Mesendoderm (in vitro differentiated cells): ENCODE measurements around the gene DISC1.

ENCODE experiments used
- DNase-seq: peaks from one replicate; pipeline ENCODE4 v3.0.0; 2013
- H2AK5ac ChIP-seq: 2 replicates; pipeline ENCODE4 v1.6.1; 2013; ENCODE audit warnings: low read length, inconsistent platforms
- H2BK120ac ChIP-seq: 2 replicates; pipeline ENCODE4 v1.6.1; 2013; ENCODE audit warnings: low read depth, mild to moderate bottlenecking, low read length, moderate library complexity, mixed read lengths
- H2BK15ac ChIP-seq: replicated peaks from 2 replicates; pipeline ENCODE4 v1.6.1; 2013; ENCODE audit warnings: low read depth, mild to moderate bottlenecking, moderate library complexity
- H2BK5ac ChIP-seq: 2 replicates; pipeline ENCODE4 v1.6.1; 2013; ENCODE audit warnings: low read length, inconsistent platforms
- H3K18ac ChIP-seq: 2 replicates; pipeline ENCODE4 v1.6.1; 2013; ENCODE audit warnings: mild to moderate bottlenecking, low read length, mixed read lengths
- H3K23ac ChIP-seq: one replicate; pipeline ENCODE4 v1.6.1; 2013; ENCODE audit warnings: low read length
- H3K27ac ChIP-seq: 2 replicates; pipeline ENCODE4 v1.5.1; 2013; ENCODE audit warnings: low read depth, mild to moderate bottlenecking, inconsistent platforms, low read length, moderate library complexity
- H3K27me3 ChIP-seq: 2 replicates; pipeline ENCODE4 v1.6.1; 2013; ENCODE audit warnings: low read length, control low read depth, mild to moderate bottlenecking, inconsistent platforms; ENCODE audit not compliant: insufficient read depth, poor library complexity
- H3K36me3 ChIP-seq: 2 replicates; pipeline ENCODE4 v1.6.1; 2013; ENCODE audit warnings: low read length, inconsistent platforms; ENCODE audit not compliant: control insufficient read depth, insufficient read depth
- H3K4ac ChIP-seq: one replicate; pipeline ENCODE4 v1.6.1; 2013; ENCODE audit warnings: low read depth, mild to moderate bottlenecking, low read length, moderate library complexity
- H3K4me1 ChIP-seq: 2 replicates; pipeline ENCODE4 v1.6.1; 2013; ENCODE audit warnings: low read depth, low read length, inconsistent platforms; ENCODE audit not compliant: control insufficient read depth
- H3K4me2 ChIP-seq: 2 replicates; pipeline ENCODE4 v1.6.1; 2013; ENCODE audit warnings: low read length
- H3K4me3 ChIP-seq: 2 replicates; pipeline ENCODE4 v1.5.1; 2013; ENCODE audit warnings: mild to moderate bottlenecking, low read length
- H3K56ac ChIP-seq: one replicate; pipeline ENCODE4 v1.6.1; 2013; ENCODE audit warnings: low read length
- H3K79me1 ChIP-seq: 2 replicates; pipeline ENCODE4 v1.6.1; 2013; ENCODE audit warnings: low read length, inconsistent platforms
- H3K79me2 ChIP-seq: 2 replicates; pipeline ENCODE4 v1.6.1; 2013; ENCODE audit warnings: mild to moderate bottlenecking, low read length; ENCODE audit not compliant: control insufficient read depth, insufficient read depth
- H3K9ac ChIP-seq: 2 replicates; pipeline ENCODE4 v1.6.1; 2013; ENCODE audit warnings: low read length, inconsistent platforms
- H4K5ac ChIP-seq: one replicate; pipeline ENCODE4 v1.6.1; 2013; ENCODE audit warnings: low read length
- H4K8ac ChIP-seq: one replicate; pipeline ENCODE4 v1.6.1; 2013; ENCODE audit warnings: low read depth, mild to moderate bottlenecking, control low read depth, low read length, moderate library complexity
- WGBS: extraction: QIAGEN DNeasy Blood & Tissue Kit; methylation state at CpG from one replicate; pipeline ENCODE4 v1.1.7; 2013; ENCODE audit warnings: low lambda C conversion rate, missing lambda C conversion rate; ENCODE audit not compliant: insufficient coverage; ENCODE audit errors: extremely low coverage; 5-methylcytosine and 5-hydroxymethylcytosine counted together

The DISC1 gene

GRCh38 chr1:231998791-231999190 lies 372.2 kb downstream of the DISC1 start:
- Histone ChIP-seq H4K5ac (no peak overlapping the region), H3K9ac (no peak overlapping the region), H3K79me1 (no peaks in the 10 kb centered on the region), H3K4me2 (no peak overlapping the region), H3K27me3 (no peaks in the 10 kb centered on the region), H2AK5ac (no peak overlapping the region), H3K56ac (no peak overlapping the region), H3K36me3 (no peaks in the 10 kb centered on the region), H3K23ac (no peak overlapping the region), H3K4me3 (no peak overlapping the region), H2BK120ac (no peak overlapping the region), H3K27ac (no peak overlapping the region), H2BK5ac (no peak overlapping the region), H3K4me1 (no peaks in the 10 kb centered on the region), H3K79me2 (no peaks in the 10 kb centered on the region), H2BK15ac (no peak overlapping the region), H4K8ac (no peak overlapping the region), H3K4ac (no peak overlapping the region), H3K18ac (no peak overlapping the region)
- DNase-seq = no peak
- no CpG with 5 or more reads among the region's 2 CpGs for WGBS

- Histone ChIP-seq H2BK5ac (no peak overlapping the region), H3K36me3 (no peaks in the 10 kb centered on the region)
- no CpG with 5 or more reads among the region's 1 CpG for WGBS
Measured at GRCh38 chr1:232005300-232005699, 378.7 kb downstream of the DISC1 start.

DNA sequence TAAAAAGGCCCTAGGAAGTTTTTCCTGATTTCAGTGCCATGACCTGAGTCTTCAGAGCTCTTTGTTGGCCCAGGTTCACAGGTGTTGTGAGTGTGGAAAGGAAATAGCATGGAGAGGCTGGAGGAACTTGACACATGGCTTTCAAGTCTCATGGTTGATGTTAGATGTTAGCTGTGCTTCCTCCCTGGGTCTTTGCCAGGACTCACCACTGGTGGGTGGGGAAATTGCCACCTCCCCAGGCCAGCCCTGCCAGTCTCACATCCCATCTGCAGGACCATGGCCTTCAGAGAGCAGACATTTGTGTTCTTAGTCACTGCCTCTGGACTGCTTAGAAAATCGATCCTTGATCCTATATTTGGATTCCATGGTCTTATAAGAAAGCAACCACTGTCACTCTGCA lies 383.2 kb downstream of the DISC1 start:
- no peaks in the 10 kb centered on the region for H3K79me2 ChIP-seq
- H2BK15ac ChIP-seq = no peak overlapping the region
- H3K79me1 ChIP-seq = no peaks in the 10 kb centered on the region
- H4K5ac ChIP-seq = no peak overlapping the region
- no peak overlapping the region for H3K9ac ChIP-seq
- H2BK120ac ChIP-seq = no peak overlapping the region
- H3K4me1 ChIP-seq = peaks cover 13% of the 10 kb centered on the region
- no peak overlapping the region for H2AK5ac ChIP-seq
- H2BK5ac ChIP-seq = no peak overlapping the region
- no peak overlapping the region for H3K18ac ChIP-seq
- no CpG with 5 or more reads among the region's 1 CpG for WGBS
- DNase-seq = no peak
- H3K56ac ChIP-seq = no peak overlapping the region
- H3K27ac ChIP-seq = no peak overlapping the region
- no peaks in the 10 kb centered on the region for H3K27me3 ChIP-seq
- no peaks in the 10 kb centered on the region for H3K36me3 ChIP-seq
- H4K8ac ChIP-seq = no peak overlapping the region
- no peak overlapping the region for H3K4ac ChIP-seq
- no peak overlapping the region for H3K4me3 ChIP-seq
- H3K23ac ChIP-seq = no peak overlapping the region
- no peak overlapping the region for H3K4me2 ChIP-seq

More at GRCh38 chr1:232005300-232005699, 378.7 kb downstream of the DISC1 start:
- no peak overlapping the region for H3K9ac ChIP-seq
- H3K4me2 ChIP-seq = no peak overlapping the region
- no peak overlapping the region for H4K8ac ChIP-seq
- no peak overlapping the region for H3K4me3 ChIP-seq
- H3K56ac ChIP-seq = no peak overlapping the region
- H3K4me1 ChIP-seq = no peaks in the 10 kb centered on the region
- H2BK15ac ChIP-seq = no peak overlapping the region
- no peaks in the 10 kb centered on the region for H3K79me2 ChIP-seq
- H3K18ac ChIP-seq = no peak overlapping the region
- no peak overlapping the region for H4K5ac ChIP-seq
- H2BK120ac ChIP-seq = no peak overlapping the region
- H3K27ac ChIP-seq = no peak overlapping the region
- H3K27me3 ChIP-seq = no peaks in the 10 kb centered on the region
- no peak overlapping the region for H3K23ac ChIP-seq
- DNase-seq = no peak
- H2AK5ac ChIP-seq = no peak overlapping the region
- H3K79me1 ChIP-seq = no peaks in the 10 kb centered on the region
- no peak overlapping the region for H3K4ac ChIP-seq

GRCh38 chr1:232011961-232012360 lies 385.4 kb downstream of the DISC1 start:
- no peaks in the 10 kb centered on the region for H3K36me3 ChIP-seq
- H2BK120ac ChIP-seq = no peak overlapping the region
- H3K9ac ChIP-seq = no peak overlapping the region
- DNase-seq = peak; percentile 30
- H3K4me2 ChIP-seq = no peak overlapping the region
- no peak overlapping the region for H3K27ac ChIP-seq
- peaks cover 21% of the 10 kb centered on the region for H3K4me1 ChIP-seq
- H3K79me1 ChIP-seq = no peaks in the 10 kb centered on the region
- H3K27me3 ChIP-seq = no peaks in the 10 kb centered on the region
- no peak overlapping the region for H4K8ac ChIP-seq
- H3K23ac ChIP-seq = no peak overlapping the region
- H3K18ac ChIP-seq = no peak overlapping the region
- no peak overlapping the region for H3K56ac ChIP-seq
- no peak overlapping the region for H2BK15ac ChIP-seq
- H4K5ac ChIP-seq = no peak overlapping the region
- no peak overlapping the region for H2AK5ac ChIP-seq
- H3K4me3 ChIP-seq = no peak overlapping the region
- no peak overlapping the region for H3K4ac ChIP-seq
- no CpG with 5 or more reads among the region's 6 CpGs for WGBS
- no peaks in the 10 kb centered on the region for H3K79me2 ChIP-seq
- no peak overlapping the region for H2BK5ac ChIP-seq

- H3K79me2 ChIP-seq = no peaks in the 10 kb centered on the region
- no peaks in the 10 kb centered on the region for H3K79me1 ChIP-seq
- H3K23ac ChIP-seq = no peak overlapping the region
- peak overlapping the region; percentile 43 for H3K4ac ChIP-seq
- H3K27ac ChIP-seq = no peak overlapping the region
- H3K56ac ChIP-seq = no peak overlapping the region
- H2AK5ac ChIP-seq = no peak overlapping the region
- no peaks in the 10 kb centered on the region for H3K36me3 ChIP-seq
- no peaks in the 10 kb centered on the region for H3K27me3 ChIP-seq
- no peak overlapping the region for H4K5ac ChIP-seq
- H3K4me1 ChIP-seq = peaks cover 21% of the 10 kb centered on the region
- H2BK120ac ChIP-seq = no peak overlapping the region
- no peak overlapping the region for H3K4me2 ChIP-seq
- H2BK5ac ChIP-seq = no peak overlapping the region
- H3K18ac ChIP-seq = peak overlapping the region; percentile 53
- DNase-seq = no peak
- no peak overlapping the region for H4K8ac ChIP-seq
- H2BK15ac ChIP-seq = no peak overlapping the region
- no peak overlapping the region for H3K9ac ChIP-seq
- no CpG with 5 or more reads among the region's 10 CpGs for WGBS
- H3K4me3 ChIP-seq = no peak overlapping the region
Measured at GRCh38 chr1:232012773-232013386, 386.3 kb downstream of the DISC1 start.

- no peak overlapping the region for H3K4me2 ChIP-seq
- H3K23ac ChIP-seq = no peak overlapping the region
- no peak overlapping the region for H4K5ac ChIP-seq
- peaks cover 21% of the 10 kb centered on the region for H3K4me1 ChIP-seq
- no peaks in the 10 kb centered on the region for H3K36me3 ChIP-seq
- H4K8ac ChIP-seq = no peak overlapping the region
- H2BK5ac ChIP-seq = no peak overlapping the region
- H2BK15ac ChIP-seq = no peak overlapping the region
- H3K9ac ChIP-seq = no peak overlapping the region
- no CpG with 5 or more reads among the region's 4 CpGs for WGBS
- no peak for DNase-seq
- no peak overlapping the region for H2BK120ac ChIP-seq
- H3K79me2 ChIP-seq = no peaks in the 10 kb centered on the region
- H2AK5ac ChIP-seq = no peak overlapping the region
- no peak overlapping the region for H3K4ac ChIP-seq
- no peak overlapping the region for H3K18ac ChIP-seq
- H3K79me1 ChIP-seq = no peaks in the 10 kb centered on the region
- H3K56ac ChIP-seq = no peak overlapping the region
- H3K27ac ChIP-seq = no peak overlapping the region
- no peak overlapping the region for H3K4me3 ChIP-seq
- no peaks in the 10 kb centered on the region for H3K27me3 ChIP-seq
Measured at GRCh38 chr1:232014941-232015340, 388.4 kb downstream of the DISC1 start.
